ENCODE data around the gene SFMBT2.
"Not testable (repeated sequence)": the region's sequence is repeated elsewhere in the genome, so short reads cannot be mapped to it uniquely, and the experiment has no call there.

The SFMBT2 gene

DNA sequence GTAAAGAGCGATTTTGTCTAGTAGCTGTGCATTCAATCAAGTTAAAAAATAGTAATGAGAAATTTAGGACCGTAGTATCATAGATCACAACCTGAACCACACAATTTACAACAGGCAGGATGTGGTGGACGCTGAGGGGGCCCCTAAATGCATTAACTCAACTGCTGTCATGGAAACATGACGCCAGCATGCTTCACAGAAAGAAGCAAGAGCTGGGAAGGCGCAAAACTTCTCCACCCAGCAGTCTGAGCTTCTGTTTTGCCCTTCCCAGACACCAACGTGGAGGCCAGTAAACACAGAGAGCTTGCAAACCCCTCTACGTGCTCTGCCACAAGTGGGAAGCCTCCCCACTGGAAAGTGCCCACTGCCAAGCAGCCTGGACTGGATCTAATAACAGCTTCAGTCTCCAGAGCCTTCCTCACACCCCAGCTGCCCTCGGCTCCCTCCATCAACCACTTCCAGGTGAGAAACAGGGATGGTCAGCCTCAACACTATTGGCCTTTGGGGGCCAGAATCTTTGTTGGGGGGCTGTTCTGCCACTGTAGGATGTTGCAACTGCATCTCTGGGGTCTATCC lies 151.8 kb downstream of the SFMBT2 start:
- peak; percentile 27 for DNase-seq

DNA sequence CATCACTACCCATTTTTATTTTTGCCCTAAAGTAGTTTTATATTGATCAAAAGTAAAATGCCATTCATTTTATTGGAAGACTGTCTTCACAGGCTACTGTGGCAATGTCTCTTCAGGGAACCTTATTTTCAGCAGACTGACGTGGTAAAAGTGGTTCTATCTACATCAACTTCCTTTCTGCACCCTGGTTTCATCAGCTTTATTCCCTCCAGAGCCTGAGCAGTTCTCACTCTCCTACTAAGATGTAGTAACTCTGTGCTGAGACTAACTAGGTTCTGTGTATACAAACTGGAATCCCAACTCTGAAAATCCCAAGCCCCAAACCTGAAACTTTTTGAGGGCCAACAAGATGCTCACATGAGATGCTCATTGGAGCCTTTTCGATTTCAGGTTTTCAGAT lies 155.3 kb downstream of the SFMBT2 start:
- no peak for DNase-seq

DNA sequence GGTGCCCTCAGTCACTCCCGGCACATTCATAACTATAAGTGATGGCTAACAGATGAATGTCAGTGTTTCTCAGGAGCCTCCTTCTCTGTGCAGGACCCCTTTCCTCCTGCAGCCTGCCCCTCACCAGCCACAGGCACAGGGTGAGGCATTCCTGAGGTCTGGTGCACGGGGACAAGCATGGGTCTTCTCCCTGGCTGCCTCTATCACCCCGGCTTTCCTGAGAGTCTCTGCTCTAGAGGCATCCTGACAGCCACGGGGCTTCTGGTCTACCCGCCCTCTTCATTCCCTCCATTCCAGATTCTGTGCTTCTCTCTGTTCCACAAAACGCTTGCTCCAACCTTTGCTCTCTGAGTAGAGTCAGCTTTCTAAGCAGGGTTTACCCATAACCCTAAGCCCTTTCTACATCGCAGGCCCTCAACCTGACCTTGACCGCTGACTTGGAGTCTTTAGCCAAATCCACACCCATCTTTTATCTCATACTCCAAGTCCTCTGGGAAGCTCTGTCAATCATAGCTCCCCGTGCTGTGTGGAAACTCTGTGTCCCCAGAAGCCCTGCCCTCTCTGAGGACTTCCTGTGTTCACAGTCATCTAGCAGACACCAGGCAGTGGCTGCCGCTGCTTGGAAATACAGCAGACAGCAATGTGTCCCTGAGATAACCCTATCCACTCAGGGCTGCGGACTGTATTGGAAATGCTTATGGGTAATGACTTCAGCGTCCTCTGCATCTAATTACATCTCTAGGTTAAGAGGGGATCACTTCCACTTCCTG lies 159.0 kb downstream of the SFMBT2 start:
- no peak for DNase-seq

DNA sequence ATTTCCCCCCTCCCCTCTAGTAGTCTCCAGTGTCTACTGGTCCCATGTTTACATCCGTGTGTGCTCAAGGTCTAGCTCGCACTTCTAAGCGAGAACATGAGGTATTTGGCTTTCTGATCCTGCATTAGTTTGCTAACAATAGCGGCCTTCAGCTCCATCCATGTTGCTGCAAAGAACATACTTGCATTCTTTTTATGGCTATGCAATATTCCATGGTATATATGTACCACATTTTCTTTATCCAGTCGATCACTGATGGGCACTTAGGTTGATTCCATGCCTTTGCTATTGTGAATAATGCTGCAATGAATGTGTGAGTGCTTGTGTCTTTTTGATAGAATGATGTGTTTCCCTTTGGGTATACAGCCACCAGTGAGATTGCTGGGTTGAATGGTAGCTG lies 160.6 kb downstream of the SFMBT2 start:
- no peak for DNase-seq

DNA sequence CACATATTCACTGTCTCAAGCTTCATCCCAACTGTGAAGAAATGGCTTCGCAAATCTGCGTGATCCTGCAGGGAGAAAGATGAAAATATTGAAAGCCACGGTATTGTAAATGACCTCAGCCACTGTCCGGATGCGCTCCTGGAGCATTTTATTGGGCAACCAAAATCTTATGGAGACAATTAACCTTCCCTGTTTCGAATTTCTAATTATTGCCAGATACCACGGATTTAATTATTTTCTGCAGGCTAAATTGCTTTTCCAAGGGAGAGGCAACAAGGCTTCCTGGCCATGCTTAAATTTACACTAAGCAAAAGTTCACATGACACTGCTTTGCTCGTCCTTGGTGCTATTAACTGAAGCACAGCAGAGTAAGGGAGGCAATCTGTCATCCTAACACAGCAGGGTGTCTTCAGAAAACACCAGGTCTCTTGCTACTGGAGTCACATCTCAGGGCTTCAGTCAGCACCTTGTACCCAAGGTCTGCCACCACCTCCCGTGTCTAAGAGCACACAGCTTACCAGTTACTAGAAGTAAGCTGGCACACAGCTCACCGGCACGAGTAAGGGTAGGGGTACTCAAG lies 162.2 kb downstream of the SFMBT2 start:
- DNase-seq, result no peak

DNA sequence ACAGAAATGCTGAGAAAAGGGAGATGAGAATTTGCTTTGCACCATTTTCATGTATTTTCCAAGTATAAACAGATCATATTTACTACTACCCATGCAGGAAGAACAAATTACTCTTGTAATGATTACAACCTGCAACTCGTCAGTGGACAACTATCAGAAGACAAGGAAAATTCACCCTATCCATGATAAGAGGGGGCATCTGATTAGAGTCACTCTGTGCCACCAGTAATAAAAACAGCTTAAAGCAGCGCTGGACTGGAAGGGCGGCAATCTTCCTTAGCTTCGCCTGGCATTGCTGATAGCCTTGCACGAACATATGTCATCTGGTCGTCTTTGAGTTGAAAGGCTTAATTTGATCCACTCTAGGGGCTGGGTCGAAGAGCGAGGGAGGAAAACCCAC lies 162.7 kb downstream of the SFMBT2 start:
- DNase-seq, result no peak

DNA sequence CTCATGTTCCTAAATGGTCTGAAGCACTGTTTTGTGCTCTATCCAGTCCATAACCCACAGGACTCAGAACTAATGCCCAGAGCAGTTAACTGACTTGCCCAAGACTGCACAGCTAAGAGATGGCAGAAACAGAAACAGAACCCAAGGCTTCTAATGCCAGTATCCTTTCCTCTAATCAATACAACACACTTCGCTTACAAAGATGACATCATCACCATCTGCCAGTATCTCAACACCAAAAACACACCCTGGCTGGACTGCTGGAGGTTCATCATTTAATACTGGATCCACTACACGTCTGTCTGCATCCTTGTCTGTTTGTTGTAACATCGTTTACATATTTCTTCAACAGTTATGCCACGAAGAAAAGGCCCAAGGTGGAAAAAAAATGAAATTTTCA lies 165.3 kb downstream of the SFMBT2 start:
- DNase-seq, result no peak

DNA sequence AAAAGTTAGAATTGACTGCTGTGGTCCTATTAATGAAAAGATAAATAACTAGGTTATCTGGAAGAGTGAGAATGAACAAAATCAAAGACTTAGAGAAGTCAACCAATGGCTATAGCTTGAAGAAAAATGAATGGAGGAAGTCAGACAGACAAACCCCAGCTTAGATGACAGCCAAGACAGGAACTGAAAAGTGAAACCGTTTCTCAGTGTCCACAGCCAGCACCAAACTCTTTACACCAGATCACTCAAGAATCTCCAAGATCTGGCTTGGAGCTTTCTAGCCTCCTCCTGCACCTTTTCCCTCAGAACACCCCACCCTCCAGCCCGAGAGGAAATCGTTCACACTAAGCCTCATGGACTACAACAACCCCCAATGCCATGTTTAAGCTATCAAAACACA lies 167.0 kb downstream of the SFMBT2 start:
- DNase-seq, result no peak

DNA sequence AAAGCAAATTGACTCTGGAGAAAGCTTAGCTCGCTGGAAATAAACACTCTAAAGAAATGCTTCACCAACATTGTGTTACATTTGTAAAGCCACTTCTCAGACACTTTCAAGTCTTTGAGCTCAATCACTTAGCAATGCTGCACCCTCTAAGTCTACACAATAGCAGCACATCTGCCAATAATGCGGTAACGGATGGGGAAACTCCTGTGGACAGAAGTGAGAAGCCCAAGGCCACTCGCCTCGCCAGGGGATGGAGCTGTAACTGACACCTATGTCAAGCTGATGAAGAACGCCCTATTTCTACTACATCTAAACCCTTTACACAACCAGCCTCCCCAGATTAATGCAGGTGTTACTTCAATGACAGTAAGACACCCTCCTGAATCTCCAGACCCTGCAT lies 167.7 kb downstream of the SFMBT2 start:
- DNase-seq, result no peak

DNA sequence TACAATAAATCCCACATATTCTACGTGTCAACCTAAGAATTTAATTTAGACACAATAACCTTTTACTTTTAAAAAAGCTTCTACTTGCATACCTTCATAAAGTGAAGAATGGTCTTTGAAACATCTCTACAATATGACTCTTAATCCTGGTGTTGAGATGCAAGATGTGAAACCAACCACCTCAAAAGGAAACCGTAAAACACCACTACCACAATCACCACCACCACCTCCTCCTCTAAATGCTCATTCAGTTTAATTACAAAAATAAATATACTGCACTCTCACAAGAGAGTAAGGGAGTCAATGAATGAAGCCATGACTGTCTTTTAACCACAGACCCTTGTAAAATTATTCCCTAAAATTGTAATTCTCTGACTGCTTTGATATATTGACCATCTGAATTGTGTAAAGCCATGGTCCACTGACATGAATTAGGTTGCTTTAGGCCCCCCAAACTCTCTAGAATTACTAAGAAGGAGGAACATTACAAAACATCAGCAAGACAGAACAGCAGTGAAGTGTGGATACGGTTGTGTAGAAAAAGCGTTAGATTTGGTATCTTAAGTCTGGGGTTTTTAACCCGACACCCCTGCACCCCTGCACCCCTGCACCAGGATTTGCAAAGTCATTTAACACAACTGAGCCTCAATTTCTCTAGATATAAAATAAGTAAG lies 171.4 kb downstream of the SFMBT2 start:
- no peak for DNase-seq

DNA sequence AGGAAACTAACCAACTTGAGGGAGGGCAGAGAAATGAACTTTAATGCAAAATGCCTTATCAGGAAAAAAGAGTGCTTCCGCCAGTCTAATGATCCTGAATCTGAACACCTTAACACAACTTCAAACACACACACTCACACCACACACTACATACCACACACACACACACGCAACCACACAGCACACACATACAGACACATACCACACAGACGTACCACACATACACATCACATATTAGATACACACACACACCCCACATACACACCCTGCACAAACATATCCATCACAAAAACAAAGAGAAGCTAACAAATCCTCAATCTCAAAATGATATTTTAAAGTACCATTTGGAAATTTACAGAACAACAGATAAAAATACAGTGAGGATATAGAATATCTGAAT lies 175.5 kb downstream of the SFMBT2 start:
- DNase-seq, result no peak

DNA sequence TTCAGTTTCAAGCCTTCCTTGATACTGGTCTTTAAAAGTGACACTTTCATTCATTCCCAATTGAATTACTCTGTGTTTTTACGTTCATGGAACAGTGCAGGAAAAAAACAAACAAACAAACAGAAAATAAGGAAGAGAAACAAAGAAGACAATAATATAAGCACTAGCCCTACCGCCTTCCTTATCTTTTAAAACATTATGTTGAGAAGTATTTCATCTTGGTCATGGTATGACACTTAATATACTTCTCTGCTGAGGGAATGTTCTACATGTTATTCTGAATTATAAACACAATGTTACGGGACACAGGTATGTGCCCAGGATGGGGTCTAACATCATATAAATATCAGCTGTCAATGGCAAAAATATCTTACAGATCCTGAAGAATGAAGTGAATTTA lies 176.7 kb downstream of the SFMBT2 start:
- DNase-seq, result no peak

DNA sequence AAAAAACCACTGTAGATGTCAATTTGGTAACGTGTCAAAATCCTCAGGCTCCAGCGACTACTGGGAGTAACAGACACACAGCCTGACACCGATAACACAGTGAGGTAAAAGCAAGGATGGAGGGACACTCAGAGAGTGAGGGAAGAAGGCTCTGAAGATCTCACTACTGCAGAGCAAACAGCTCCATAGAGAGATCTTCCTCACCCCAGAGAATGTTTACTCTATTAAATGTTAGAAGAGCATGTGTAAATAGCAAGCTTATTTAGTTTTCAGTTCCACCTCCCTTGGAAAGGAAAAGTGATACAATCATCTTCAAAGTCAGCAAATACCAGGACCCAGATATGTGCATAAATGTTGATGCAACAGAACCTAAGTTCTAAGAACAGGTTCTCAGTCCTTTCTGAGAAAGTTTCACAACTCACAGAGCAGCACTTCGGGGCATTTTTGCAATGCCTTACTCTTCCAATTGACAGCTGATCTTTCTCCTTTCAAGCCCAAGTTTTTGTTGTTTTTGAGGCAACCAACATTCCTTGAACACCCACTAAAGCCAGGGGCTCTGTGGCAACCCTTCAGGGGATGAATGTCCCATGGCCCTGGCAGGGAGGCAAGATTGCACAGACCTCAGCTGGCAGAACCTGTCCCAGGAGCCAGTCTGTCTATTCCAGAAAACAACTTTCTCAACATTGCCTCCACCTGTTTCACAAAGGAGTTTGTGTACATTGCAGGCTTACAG lies 177.4 kb downstream of the SFMBT2 start:
- DNase-seq, result no peak

DNA sequence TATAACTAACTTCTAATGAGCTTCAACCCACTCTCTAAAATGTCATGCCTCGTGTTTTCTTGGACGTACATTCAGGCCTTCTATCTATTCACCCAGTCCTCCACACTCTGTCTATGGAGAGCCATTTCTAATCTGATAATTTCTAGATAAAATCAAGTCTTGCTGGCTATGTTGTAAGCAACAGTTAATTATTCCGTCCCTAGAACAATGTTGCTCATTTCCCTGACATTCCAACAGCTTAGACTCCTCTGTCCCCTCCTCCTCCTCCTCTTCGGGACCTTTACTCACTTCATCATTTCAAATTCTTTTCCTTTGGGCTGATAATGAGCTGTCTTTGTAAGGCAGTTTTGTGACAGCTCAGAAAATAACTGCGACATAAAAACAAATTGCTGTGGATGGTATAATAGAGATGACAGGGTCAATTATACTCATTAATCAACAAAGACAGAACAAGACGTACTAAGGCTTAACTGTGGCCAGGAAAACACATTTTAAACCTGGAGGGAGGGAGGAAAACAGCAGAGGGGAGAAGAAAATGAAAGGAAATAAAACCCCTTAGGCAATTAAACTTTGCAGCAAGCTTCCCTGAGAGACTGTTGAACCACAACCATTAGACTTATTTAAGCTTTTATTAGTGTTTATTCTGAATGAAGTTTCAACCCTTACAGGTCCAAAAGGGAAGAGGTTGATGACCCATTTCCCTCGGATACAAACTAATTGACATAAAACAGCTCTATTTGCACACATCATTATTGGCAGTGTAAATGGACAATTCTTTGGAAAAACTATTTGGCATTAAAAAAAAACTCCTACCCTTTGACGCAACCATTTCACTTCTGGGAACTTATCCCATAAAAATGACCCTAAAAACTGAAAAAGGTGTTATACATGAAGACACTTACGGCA lies 179.1 kb downstream of the SFMBT2 start:
- DNase-seq, result no peak

DNA sequence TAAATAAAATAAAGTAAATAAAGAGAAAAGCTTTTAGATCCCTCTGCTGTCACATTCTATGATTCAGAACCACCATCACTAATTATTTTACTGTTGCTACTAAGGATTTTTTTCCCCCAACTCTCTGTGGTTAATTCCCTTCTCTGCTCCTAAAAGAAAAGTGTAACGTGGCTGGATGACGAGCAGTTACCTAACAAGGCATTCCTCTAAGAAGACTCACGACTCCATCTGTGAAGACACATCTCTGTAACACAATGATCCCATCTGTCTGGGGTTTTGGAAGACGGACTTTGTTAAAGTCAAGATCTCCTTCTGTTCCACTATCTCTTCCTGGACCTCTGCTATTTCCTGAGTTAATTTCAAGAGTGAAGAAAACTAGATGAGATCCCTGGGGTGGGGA lies 179.9 kb downstream of the SFMBT2 start:
- peak; percentile 24 for DNase-seq

DNA sequence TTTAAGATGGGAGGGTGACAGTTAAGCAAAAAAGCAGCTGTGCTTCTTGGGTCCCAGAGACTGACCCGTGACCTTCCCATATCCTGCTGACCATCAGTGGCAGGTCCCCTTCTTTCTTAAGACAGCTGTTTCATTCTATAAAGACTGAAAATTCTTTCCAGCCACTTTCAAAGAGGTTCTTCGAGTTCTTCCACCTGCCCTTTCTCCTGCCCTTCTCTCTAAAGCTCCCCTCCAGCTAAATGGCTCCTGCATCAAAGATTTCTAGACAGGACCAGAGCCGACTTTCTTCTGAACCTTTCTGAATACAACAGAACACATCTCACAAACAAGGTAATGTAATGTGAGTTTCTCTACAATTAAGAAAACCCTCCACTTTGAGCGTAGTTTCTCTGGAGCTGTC lies 180.8 kb downstream of the SFMBT2 start:
- DNase-seq, result no peak

DNA sequence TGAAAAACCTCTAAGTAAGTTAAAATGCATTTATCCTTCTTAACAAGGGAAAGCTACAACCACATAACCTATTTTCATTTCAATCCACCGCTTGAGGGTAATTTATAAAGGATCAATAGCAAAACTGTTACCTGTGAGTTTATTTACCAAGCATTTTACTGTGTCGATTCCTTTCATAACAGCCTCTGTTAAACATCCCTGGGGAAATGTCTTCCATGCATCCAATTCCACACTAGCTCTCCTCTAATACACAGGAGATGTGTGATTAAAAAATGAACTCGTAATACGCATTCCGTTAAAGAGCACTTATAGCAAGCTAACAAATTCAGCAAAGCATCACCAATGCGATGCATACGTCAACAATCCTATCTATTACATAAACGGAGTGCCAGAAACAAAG lies 185.7 kb downstream of the SFMBT2 start:
- DNase-seq, result no peak

DNA sequence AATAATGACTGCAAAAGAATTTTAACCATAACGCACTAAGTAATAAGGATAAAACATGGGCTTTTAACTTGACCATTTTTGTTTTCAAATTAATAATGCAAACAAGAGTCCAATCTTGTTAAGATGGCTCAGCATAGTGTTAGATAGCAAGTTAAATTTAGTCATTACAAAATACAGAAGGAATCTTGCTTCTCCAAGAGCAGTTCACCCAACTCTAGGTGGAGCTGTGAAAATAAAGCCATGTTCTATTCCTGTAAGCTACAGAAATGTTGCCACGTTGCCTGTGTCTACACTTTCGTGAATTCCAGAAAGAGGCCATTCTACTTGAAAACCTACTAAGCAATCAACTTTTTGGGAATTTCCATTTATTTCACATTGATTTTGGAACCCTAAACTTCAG lies 191.9 kb downstream of the SFMBT2 start:
- DNase-seq, result peak; percentile 7

DNA sequence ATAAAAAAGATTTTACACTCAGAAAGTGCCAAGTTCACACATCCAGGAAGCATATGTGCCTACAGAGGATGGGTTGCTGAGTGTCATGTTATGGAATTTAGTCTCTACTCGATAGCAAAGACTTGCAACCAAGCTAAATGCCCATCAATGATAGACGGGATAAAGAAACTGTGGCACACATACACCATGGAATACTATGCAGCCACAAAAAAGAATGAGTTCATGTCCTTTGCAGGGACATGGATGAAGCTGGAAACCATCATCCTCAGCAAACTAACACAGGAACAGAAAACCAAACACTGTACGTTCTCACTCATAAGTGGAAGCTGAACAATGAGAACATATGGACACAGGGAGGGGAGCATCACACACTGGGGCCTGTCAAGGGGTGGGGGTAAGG lies 198.1 kb downstream of the SFMBT2 start:
- DNase-seq, result not testable (repeated sequence)

DNA sequence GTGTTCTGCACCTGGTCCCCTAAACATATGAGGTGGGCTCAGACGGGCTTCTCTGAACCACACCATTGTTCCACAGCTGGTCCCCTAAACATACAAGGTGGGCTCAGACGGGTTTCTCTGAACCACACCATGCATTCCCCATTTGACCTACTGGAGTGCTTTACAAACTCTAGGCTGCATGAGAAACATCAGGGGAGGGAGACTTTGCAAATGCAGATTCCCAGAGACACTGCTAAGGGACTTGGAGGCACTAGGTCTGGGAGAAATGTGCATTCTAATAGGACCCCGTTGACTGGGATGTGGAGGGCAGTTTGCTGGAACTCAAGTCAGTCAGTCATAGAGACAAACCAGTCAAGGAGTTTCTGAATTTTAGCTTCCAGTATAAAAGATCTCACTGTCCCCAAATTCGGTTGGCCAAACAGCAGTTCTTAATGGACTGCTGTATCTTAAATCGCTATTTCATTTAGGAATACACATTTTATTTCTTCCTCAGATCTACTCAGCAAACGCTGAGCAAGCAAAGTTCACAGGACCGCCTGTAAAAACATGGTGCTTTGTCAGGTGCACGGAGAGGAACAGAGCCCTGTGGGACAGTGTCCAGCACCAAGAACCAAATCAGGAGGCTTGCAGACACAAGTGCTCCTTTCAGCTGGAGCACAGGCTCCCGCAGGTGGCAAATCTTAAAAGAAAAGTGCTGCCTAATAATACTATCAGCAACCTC lies 198.8 kb downstream of the SFMBT2 start:
- DNase-seq, result no peak

DNA sequence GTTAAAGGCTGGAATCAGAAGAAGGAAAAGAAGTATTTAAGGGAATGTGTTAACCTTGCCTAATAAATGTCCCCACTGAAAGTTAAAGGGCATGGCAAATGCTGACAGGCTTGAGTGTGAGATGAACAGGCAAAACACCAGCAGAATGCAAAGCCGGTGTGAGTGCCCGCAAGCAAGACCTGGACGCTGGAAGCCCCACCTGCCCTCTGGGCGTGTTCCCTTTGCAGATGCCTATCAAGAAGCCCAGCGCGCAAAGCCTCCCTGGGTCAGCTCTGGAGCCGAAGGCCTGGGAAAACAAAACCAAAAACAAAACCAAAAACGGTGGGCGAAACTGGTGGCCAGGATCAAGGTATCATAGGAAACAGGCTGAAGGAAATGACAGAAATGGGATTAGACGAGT lies 200.3 kb downstream of the SFMBT2 start:
- DNase-seq, result no peak

DNA sequence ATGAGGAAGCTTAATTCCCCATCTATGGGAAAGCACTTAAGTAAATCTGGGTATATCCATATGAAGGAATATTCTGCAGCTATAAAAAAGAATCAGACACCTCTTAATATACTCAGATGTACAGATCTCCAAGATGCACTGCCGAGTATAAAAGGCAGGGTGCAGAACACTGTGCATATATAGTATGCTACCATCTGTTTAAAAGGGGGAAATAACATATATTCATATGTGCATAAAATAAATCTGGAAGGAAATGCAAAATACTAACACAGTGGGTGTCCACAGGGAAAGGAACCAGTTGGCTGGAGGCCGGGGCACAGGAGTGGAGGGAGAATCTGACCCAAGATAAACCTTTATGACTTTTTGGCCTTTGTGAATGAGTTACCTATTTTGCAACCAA lies 201.4 kb downstream of the SFMBT2 start:
- DNase-seq, result no peak
